B cell (primary cell): ENCODE results near the gene AGRN. TPM values are rescaled to one million over a fixed set of nuclear protein-coding genes. Genes with fewer than 3 reads are reported as not detected.

ENCODE experiments used
- ATAC-seq: fragments of 200-7000 bp; cut with Tn5 transposase; one replicate; pipeline ENCODE4 v1.10.0; 2021; ENCODE audit warnings: low read depth, mild to moderate bottlenecking, moderate number of reproducible peaks, moderate library complexity
- CTCF ChIA-PET: fragments of 350-600 bp; sonication (Branson Sonifier 250); formaldehyde crosslinking; loops from one replicate; lab custom pipeline; 2021; ENCODE audit warnings: antibody characterized with exemption, inconsistent platforms; lab: Charles Lee
- POLR2A ChIA-PET: fragments of 350-600 bp; sonication (Branson Sonifier 250); formaldehyde crosslinking; loops from one replicate; lab custom pipeline; 2021; ENCODE audit warnings: antibody characterized with exemption; lab: Charles Lee
- DNase-seq: peaks from one replicate; pipeline ENCODE4 v3.0.0; 2013
- H2AFZ ChIP-seq: 2 replicates; pipeline ENCODE4 v1.6.1; 2012; ENCODE audit warnings: mild to moderate bottlenecking, low read depth, low read length; ENCODE audit not compliant: insufficient read depth, poor library complexity, severe bottlenecking
- H3K27ac ChIP-seq, 2 donors: 1 replicate in 1 of 2; 2 replicates in 1 of 2; pipeline ENCODE4 v1.5.1; 2012 to 2013; ENCODE audit warnings: low read length in 2 of 2, mild to moderate bottlenecking in 2 of 2, moderate library complexity in 1 of 2
- H3K27me3 ChIP-seq, 4 experiments: fragments of 200-600 bp in 1 of 4; sonication (generic) in 1 of 4; replicated peaks in 1 of 4; 1 replicate in 2 of 4; 2 replicates in 2 of 4; pipeline versions ENCODE4 v1.6.1 to v1.7.0; 2013 to 2016; ENCODE audit warnings: low read length in 3 of 4, mild to moderate bottlenecking in 2 of 4, mixed read lengths in 1 of 4, moderate library complexity in 1 of 4; ENCODE audit not compliant: insufficient read depth in 4 of 4, control insufficient read depth in 3 of 4; ENCODE audit errors: control extremely low read depth in 1 of 4
- H3K36me3 ChIP-seq, 2 experiments: replicated peaks in 1 of 2; 1 replicate in 1 of 2; 2 replicates in 1 of 2; pipeline versions ENCODE4 v1.6.1 to v1.7.1; 2013; ENCODE audit warnings: low read length in 1 of 2; ENCODE audit not compliant: insufficient read depth in 2 of 2, control insufficient read depth in 1 of 2; ENCODE audit errors: control extremely low read depth in 1 of 2, extremely low read depth in 1 of 2
- H3K4me1 ChIP-seq, 2 donors: fragments of 200-600 bp in 1 of 2; sonication (generic) in 1 of 2; 1 replicate in 1 of 2; 2 replicates in 1 of 2; pipeline versions ENCODE4 v1.5.1 to v1.6.1; 2013 to 2017; ENCODE audit warnings: low read length in 2 of 2; ENCODE audit not compliant: control insufficient read depth in 2 of 2, insufficient read depth in 2 of 2
- H3K4me2 ChIP-seq: replicated peaks from 2 replicates; pipeline ENCODE3; 2012; ENCODE audit warnings: mild to moderate bottlenecking, low read depth, low read length; ENCODE audit not compliant: poor library complexity, severe bottlenecking
- H3K4me3 ChIP-seq, 5 experiments: fragments of 200-600 bp in 1 of 5; sonication (generic) in 1 of 5; 1 replicate in 3 of 5; 2 replicates in 2 of 5; pipeline versions ENCODE4 v1.5.1 to v1.7.0; 2011 to 2016; ENCODE audit warnings: low read length in 4 of 5, mild to moderate bottlenecking in 4 of 5, low read depth in 2 of 5, control low read depth in 1 of 5, moderate library complexity in 1 of 5; ENCODE audit not compliant: insufficient read depth in 1 of 5; ENCODE audit errors: control extremely low read depth in 1 of 5, extremely low read depth in 1 of 5
- H3K79me2 ChIP-seq: fragments of 200-600 bp; sonication (generic); one replicate; pipeline ENCODE4 v1.6.0; 2016; ENCODE audit warnings: low read length; ENCODE audit not compliant: control insufficient read depth, insufficient read depth
- H3K9ac ChIP-seq: fragments of 200-600 bp; sonication (generic); 2 replicates; pipeline ENCODE4 v1.6.1; 2017; ENCODE audit warnings: mild to moderate bottlenecking, low read length, moderate library complexity
- H3K9me3 ChIP-seq, 3 donors: one replicate each; pipeline versions ENCODE4 v1.6.1 to v1.7.1; 2013; ENCODE audit warnings: low read length in 2 of 3; ENCODE audit not compliant: control insufficient read depth in 2 of 3, insufficient read depth in 1 of 3; ENCODE audit errors: control extremely low read depth in 1 of 3
- H4K20me1 ChIP-seq: 2 replicates; pipeline ENCODE4 v1.6.0; 2012; ENCODE audit warnings: mild to moderate bottlenecking, low read length; ENCODE audit not compliant: insufficient read depth, control insufficient read depth, poor library complexity, severe bottlenecking
- H3K27ac Mint-ChIP-seq: one replicate; pipeline ENCODE4 v1.8.0; 2021; ENCODE audit warnings: mixed read lengths
- H3K27me3 Mint-ChIP-seq: one replicate; pipeline ENCODE4 v1.8.0; 2021; ENCODE audit warnings: mixed read lengths
- H3K4me1 Mint-ChIP-seq: one replicate; pipeline ENCODE4 v1.8.0; 2021; ENCODE audit warnings: mixed read lengths
- H3K4me3 Mint-ChIP-seq: one replicate; pipeline ENCODE4 v1.8.0; 2021; ENCODE audit warnings: mixed read lengths
- H3K9me3 Mint-ChIP-seq: one replicate; pipeline ENCODE4 v1.8.0; 2022; ENCODE audit warnings: mixed read lengths; ENCODE audit not compliant: insufficient read depth
- EZH2 ChIP-seq: IDR thresholded peaks from 2 replicates; pipeline ENCODE4 v1.6.1; 2012; ENCODE audit warnings: borderline replicate concordance, low read depth, mild to moderate bottlenecking, moderate library complexity, low read length; ENCODE audit not compliant: insufficient read depth, poor library complexity, severe bottlenecking
- WGBS: methylation state at CpG from one replicate; pipeline ENCODE4 v1.1.5; 2013; ENCODE audit warnings: missing lambda C conversion rate; ENCODE audit not compliant: insufficient coverage; 5-methylcytosine and 5-hydroxymethylcytosine counted together
- intact Hi-C: fragments of 100-400 bp; cut with micrococcal nuclease; formaldehyde crosslinking; loops from one replicate; pipeline ENCODE4 v1.10.0; 2022
- polyA plus RNA-seq: library from polyadenylated mRNA; depleted of rRNA; stranded (reverse); fragments of >200 nt; gene quantifications from 2 replicates; pipeline ENCODE4 v1.2.3, GENCODE V29; 2012
- total RNA-seq, 2 donors: library from RNA; stranded (reverse); fragments of 120-200 nt in 1 of 2; gene quantifications; 1 replicate in 1 of 2; 2 replicates in 1 of 2; pipeline versions ENCODE4 v1.2.3 to v1.2.4, GENCODE V29; 2013 to 2022
- TF ChIP-seq, protein P1 (sequence below): fragments of 200-600 bp; IDR thresholded peaks from one replicate; pipeline ENCODE4 v1.8.0; 2022; ENCODE audit warnings: antibody characterized with exemption, mild to moderate bottlenecking

AGRN gene
- total and polyA plus RNA-seq, 2 donors (not counting 1 experiment from before 2014, with no cell fraction given) = 7.3 to 31.3 TPM

DNA sequence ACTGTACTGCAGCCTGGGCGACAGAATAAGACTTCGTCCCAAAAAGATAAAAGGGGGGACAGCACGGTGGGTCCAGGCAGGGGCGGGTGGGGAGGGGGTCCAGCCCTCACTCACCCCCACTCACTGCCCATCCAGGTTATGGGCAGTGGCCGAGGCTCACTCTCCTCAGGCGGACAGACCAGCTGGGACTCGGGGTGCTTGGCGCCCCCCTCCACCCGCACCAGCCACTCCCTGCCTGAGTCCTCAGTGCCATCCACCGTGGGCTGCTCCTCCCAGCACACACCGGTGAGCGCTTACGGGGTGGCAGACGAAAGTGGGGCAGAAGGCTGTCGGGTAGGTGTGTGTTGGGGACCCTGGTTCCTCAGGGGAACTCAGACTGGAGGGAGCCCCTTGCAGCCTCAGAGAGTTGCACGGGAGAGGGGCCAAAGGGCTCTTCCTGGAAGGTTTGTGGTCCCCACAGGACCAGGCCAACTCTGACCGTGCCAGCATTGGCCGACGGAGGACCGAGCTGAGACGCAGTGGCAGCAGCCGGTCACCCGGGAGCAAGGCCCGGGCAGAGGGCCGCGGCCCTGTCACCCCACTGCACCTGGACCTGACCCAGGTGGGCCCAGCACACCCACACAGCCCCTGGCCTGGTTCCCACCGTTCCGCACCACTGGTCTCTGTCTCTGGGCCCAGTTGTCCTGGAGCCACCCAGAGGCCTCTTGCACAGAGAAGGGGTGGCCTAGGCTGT, 47.0 kb upstream of the AGRN start:
- H2AFZ ChIP-seq = no peak overlapping the region
- peaks cover 0 to 74% (median 19%) of the 10 kb centered on the region in 4 experiments for H3K27me3 ChIP-seq
- 87% methylated on average over 27 of the region's 28 CpGs for WGBS
- CTCF ChIA-PET = no interaction called here
- Mint-ChIP-seq H3K4me1 (peaks cover 7% of the 10 kb centered on the region), H3K9me3 (no peaks in the 10 kb centered on the region), H3K27me3 (peaks cover 31% of the 10 kb centered on the region), H3K27ac (no peak overlapping the region), H3K4me3 (no peak overlapping the region)
- H3K4me1 ChIP-seq = peaks cover 10% of the 10 kb centered on the region in 2 donors
- H3K4me2 ChIP-seq = no peak overlapping the region
- H3K27ac ChIP-seq = no peak overlapping the region
- no peak overlapping the region for H3K4me3 ChIP-seq
- H3K9me3 ChIP-seq = peaks cover 0 to 14% (median 0%) of the 10 kb centered on the region in 3 donors
- H3K79me2 ChIP-seq = no peaks in the 10 kb centered on the region
- ATAC-seq (no peak), DNase-seq (no peak)
- no peak for TF ChIP-seq EZH2
- TF ChIP-seq, protein P1, sequence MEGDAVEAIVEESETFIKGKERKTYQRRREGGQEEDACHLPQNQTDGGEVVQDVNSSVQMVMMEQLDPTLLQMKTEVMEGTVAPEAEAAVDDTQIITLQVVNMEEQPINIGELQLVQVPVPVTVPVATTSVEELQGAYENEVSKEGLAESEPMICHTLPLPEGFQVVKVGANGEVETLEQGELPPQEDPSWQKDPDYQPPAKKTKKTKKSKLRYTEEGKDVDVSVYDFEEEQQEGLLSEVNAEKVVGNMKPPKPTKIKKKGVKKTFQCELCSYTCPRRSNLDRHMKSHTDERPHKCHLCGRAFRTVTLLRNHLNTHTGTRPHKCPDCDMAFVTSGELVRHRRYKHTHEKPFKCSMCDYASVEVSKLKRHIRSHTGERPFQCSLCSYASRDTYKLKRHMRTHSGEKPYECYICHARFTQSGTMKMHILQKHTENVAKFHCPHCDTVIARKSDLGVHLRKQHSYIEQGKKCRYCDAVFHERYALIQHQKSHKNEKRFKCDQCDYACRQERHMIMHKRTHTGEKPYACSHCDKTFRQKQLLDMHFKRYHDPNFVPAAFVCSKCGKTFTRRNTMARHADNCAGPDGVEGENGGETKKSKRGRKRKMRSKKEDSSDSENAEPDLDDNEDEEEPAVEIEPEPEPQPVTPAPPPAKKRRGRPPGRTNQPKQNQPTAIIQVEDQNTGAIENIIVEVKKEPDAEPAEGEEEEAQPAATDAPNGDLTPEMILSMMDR = no peak
- no peaks in the 10 kb centered on the region for H3K36me3 ChIP-seq
- POLR2A ChIA-PET = no interaction called here
- no peak overlapping the region for H3K9ac ChIP-seq
- intact Hi-C loops = no loop called here
- no peaks in the 10 kb centered on the region for H4K20me1 ChIP-seq
